ENCODE results near the gene CEP19.

CEP19 gene

DNA sequence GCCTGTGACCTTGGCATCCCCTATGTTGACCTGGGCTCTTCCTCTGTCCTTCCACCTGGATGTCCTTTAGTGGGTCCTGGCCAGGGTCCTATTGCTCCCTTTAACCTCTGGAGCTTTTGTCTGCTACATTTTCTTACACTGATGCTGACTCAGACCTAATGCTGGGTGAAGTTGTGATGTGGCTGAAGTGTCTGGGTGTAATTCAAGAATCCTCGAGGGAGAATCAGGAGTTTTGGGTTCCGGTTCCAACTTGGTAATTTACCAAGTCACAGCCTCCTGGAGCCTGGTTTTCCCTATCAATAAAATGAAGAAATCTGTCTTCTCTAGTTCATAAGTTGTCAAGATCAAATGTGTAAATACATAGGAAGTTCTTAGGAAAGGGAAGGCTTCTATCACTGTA is 25.6 kb downstream of the CEP19 start:
- Histone ChIP-seq H3K27me3 (replicated peaks; ENCODE audit: control insufficient read depth, insufficient read depth, low read length) (no peaks in the 10 kb centered on the region), H3K9ac (ENCODE audit: low read length) (no peak overlapping the region), H3K9me3 (ENCODE audit: control insufficient read depth, low read length) (no peaks in the 10 kb centered on the region), H3K4me1 (ENCODE audit: control insufficient read depth, insufficient read depth, low read length) (peaks cover 15% of the 10 kb centered on the region), H3K36me3 (ENCODE audit: control insufficient read depth, insufficient read depth, low read length, severe bottlenecking) (no peaks in the 10 kb centered on the region), H3K4me3 (ENCODE audit: low read length) (no peak overlapping the region)
- DNase-seq (ENCODE audit: low read depth), result no peak

DNA sequence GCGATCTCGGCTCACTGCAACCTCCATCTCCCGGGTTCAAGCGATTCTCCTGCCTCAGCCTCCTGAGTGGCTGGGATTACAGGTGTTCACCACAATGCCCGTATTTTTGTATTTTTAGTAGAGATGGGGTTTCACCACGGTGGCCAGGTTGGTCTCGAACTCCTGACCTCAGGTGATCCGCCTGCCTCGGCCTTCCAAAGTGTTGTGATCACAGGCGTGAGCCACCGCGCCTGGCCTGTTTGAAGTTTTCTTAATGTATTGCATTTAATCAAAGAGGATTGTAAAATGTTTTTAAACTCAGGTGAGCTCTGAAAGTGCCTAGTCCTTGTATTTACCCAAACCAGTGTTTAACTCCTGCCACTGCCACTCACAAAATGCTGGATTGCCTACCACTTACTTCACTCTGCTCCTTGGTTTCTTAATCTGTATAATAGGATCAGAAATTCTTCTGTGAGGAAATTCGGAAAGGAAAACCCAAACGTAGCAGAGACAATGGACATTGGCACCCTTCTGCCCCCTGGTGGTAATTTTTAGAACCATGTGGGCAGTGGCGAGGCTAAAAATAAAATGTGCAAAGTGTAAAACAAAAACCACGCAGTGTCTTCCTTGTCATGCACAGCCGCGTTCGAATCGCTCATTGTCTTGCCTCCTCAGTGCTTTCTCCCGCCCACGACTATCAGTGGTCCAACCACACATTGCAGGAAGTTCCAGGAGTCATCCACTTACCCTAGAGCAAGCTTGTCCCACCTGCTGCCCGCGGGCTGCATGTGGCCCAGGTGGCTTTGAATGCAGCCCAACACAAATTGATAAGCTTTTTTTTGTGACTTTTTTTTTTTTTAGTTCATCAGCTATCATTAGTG is 27.3 kb downstream of the CEP19 start:
- Histone ChIP-seq H3K27me3 (replicated peaks; ENCODE audit: control insufficient read depth, insufficient read depth, low read length) (no peaks in the 10 kb centered on the region), H3K9me3 (ENCODE audit: control insufficient read depth, low read length) (no peaks in the 10 kb centered on the region), H3K4me3 (ENCODE audit: low read length) (no peak overlapping the region), H3K9ac (ENCODE audit: low read length) (peak overlapping the region; percentile 35), H3K36me3 (ENCODE audit: control insufficient read depth, insufficient read depth, low read length, severe bottlenecking) (no peaks in the 10 kb centered on the region), H3K4me1 (ENCODE audit: control insufficient read depth, insufficient read depth, low read length) (peaks cover 15% of the 10 kb centered on the region)
- DNase-seq (ENCODE audit: low read depth), result peak; percentile 89

DNA sequence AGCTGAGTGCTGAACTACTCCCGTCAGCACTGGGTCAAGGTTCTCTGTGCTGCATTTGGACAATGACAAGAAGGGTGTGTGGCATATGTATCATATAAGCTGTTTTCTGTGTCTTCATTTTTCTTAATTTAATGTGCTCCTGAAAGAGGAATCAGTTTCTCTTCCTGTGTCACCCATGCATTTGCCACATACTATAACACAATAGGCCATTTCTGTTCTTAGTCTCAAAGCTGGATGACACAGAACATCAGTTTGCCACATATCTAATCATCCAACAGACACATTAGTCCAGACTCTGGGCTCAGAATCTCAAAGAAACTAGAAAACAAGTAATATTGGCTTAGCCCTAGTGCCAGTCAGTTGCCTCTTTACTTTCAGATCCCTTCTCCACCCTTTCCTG is 34.1 kb downstream of the CEP19 start:
- H3K36me3 ChIP-seq (ENCODE audit: control insufficient read depth, insufficient read depth, low read length, severe bottlenecking), result no peaks in the 10 kb centered on the region
- H3K4me1 ChIP-seq (ENCODE audit: control insufficient read depth, insufficient read depth, low read length), result no peaks in the 10 kb centered on the region
- H3K4me3 ChIP-seq (ENCODE audit: low read length), result no peak overlapping the region
- H3K9ac ChIP-seq (ENCODE audit: low read length), result no peak overlapping the region
- H3K9me3 ChIP-seq (ENCODE audit: control insufficient read depth, low read length), result no peaks in the 10 kb centered on the region
- no peaks in the 10 kb centered on the region for H3K27me3 ChIP-seq (replicated peaks; ENCODE audit: control insufficient read depth, insufficient read depth, low read length)
- no peak for DNase-seq (ENCODE audit: low read depth)

- Histone ChIP-seq H3K9me3 (ENCODE audit: control insufficient read depth, low read length) (no peaks in the 10 kb centered on the region), H3K4me1 (ENCODE audit: control insufficient read depth, insufficient read depth, low read length) (no peaks in the 10 kb centered on the region), H3K27me3 (replicated peaks; ENCODE audit: control insufficient read depth, insufficient read depth, low read length) (no peaks in the 10 kb centered on the region), H3K9ac (ENCODE audit: low read length) (no peak overlapping the region), H3K36me3 (ENCODE audit: control insufficient read depth, insufficient read depth, low read length, severe bottlenecking) (no peaks in the 10 kb centered on the region), H3K4me3 (ENCODE audit: low read length) (no peak overlapping the region)
- DNase-seq (ENCODE audit: low read depth), result no peak
Observed at GRCh38 chr3:196677353-196677752, 34.7 kb downstream of the CEP19 start.

DNA sequence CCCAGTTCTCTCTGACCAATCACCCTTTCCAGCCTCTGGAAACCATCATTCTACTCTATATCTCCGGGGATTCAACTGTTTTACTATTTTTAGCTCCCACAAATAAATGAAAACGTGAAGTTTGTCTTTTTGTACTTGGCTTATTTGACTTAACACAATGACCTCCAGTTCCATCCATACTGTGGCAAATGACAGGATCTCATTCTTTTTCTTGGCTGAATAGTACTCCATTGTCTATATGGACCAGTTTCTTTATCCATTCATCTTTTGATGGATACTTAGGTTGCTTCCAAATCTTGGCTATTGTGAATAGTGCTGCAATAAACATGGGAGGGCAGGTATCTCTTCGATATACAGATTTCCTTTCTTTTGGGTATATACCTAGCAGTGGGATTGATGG is 38.4 kb downstream of the CEP19 start:
- no peak overlapping the region for H3K9ac ChIP-seq (ENCODE audit: low read length)
- H3K9me3 ChIP-seq (ENCODE audit: control insufficient read depth, low read length), result no peaks in the 10 kb centered on the region
- H3K4me1 ChIP-seq (ENCODE audit: control insufficient read depth, insufficient read depth, low read length), result peaks cover 8% of the 10 kb centered on the region
- H3K27me3 ChIP-seq (replicated peaks; ENCODE audit: control insufficient read depth, insufficient read depth, low read length), result peaks cover 3% of the 10 kb centered on the region
- no peak overlapping the region for H3K4me3 ChIP-seq (ENCODE audit: low read length)
- no peak for DNase-seq (ENCODE audit: low read depth)
- no peaks in the 10 kb centered on the region for H3K36me3 ChIP-seq (ENCODE audit: control insufficient read depth, insufficient read depth, low read length, severe bottlenecking)

GRCh38 chr3:196670339-196670738 is 41.7 kb downstream of the CEP19 start:
- Histone ChIP-seq H3K4me3 (ENCODE audit: low read length) (no peak overlapping the region), H3K9ac (ENCODE audit: low read length) (no peak overlapping the region), H3K36me3 (ENCODE audit: control insufficient read depth, insufficient read depth, low read length, severe bottlenecking) (no peaks in the 10 kb centered on the region), H3K9me3 (ENCODE audit: control insufficient read depth, low read length) (no peaks in the 10 kb centered on the region), H3K27me3 (replicated peaks; ENCODE audit: control insufficient read depth, insufficient read depth, low read length) (peaks cover 3% of the 10 kb centered on the region), H3K4me1 (ENCODE audit: control insufficient read depth, insufficient read depth, low read length) (peaks cover 17% of the 10 kb centered on the region)
- no peak for DNase-seq (ENCODE audit: low read depth)

DNA sequence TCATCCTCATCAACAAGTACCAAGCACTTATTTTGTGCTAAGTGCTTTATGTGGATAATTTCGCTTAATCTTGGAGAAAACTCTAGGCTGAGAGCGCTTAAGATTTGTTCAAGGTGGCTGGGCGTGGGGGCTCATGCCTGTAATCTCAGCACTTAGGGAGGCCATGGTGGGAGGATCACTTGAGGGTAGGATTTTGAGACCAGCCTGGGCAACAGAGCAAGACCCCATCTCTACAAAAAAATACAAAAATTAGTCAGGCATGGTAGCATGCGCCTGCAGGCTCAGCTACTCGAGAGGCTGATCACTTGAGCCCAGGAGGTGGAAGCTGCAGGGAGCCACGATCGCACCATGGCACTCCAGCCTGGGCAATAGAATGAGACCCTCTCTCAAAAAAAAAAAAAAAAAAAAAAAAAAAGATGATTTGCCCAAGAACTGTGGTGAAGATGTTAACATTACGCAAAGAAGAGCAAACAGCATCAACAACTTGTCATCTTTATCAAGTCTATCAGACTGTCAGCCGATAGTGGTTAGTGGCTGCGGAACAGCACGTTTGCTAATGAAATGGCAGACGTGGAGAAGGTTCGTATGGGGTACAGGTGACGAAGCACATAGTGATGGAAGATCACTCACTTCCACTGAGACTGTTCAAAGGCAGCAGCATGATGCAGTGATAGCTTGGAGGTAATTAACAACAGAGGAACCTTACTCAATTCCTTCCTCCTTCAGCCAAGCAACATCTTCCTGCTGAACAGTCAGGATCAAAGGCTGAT is 44.8 kb downstream of the CEP19 start:
- no peak for DNase-seq (ENCODE audit: low read depth)
- Histone ChIP-seq H3K9ac (ENCODE audit: low read length) (no peak overlapping the region), H3K36me3 (ENCODE audit: control insufficient read depth, insufficient read depth, low read length, severe bottlenecking) (no peaks in the 10 kb centered on the region), H3K4me3 (ENCODE audit: low read length) (no peak overlapping the region), H3K9me3 (ENCODE audit: control insufficient read depth, low read length) (no peaks in the 10 kb centered on the region), H3K4me1 (ENCODE audit: control insufficient read depth, insufficient read depth, low read length) (peaks cover 24% of the 10 kb centered on the region), H3K27me3 (replicated peaks; ENCODE audit: control insufficient read depth, insufficient read depth, low read length) (peaks cover 3% of the 10 kb centered on the region)

DNA sequence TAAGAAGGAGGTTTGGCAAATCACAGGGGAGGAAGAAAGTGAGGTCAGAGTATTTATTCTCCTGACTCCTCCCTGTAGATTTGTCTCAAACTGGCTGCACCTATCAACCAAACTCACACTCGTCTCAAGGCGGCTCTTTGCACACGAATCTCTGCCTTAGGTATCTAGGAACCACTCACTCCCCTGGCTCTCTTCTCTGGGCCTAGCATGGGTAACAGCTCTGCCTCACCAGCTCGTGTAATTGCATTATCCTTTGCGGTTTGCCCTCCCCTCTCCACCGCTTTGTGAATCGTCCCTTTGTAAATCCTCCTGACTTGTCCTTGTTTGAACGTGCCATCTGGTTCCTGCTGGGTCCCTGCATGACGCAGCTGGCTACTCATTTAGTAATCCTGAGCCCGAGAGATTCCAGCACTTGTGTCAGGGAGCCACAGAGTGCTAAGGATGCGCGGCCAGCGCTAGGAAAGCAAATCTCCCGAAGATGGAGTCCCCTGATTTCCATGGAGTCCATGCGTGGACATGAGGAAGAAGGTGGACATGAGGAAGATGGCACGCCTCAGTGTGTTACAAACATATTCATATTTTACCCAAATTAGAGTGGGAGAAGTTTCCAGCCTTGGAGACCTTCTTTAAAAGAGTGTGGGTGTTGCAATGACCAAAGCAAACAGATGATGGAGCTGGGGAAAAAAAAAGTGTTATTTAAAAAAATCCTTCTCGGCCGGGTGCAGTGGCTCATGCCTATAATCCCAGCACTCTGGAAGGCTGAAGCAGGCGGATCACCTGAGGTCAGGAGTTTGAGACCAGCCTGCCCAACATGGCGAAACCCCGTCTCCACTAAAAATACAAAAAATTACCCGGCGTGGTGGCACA is 45.8 kb downstream of the CEP19 start:
- no peak overlapping the region for H3K9ac ChIP-seq (ENCODE audit: low read length)
- peaks cover 24% of the 10 kb centered on the region for H3K4me1 ChIP-seq (ENCODE audit: control insufficient read depth, insufficient read depth, low read length)
- H3K27me3 ChIP-seq (replicated peaks; ENCODE audit: control insufficient read depth, insufficient read depth, low read length), result peaks cover 3% of the 10 kb centered on the region
- H3K36me3 ChIP-seq (ENCODE audit: control insufficient read depth, insufficient read depth, low read length, severe bottlenecking), result no peaks in the 10 kb centered on the region
- no peak overlapping the region for H3K4me3 ChIP-seq (ENCODE audit: low read length)
- peak; percentile 60 for DNase-seq (ENCODE audit: low read depth)
- no peaks in the 10 kb centered on the region for H3K9me3 ChIP-seq (ENCODE audit: control insufficient read depth, low read length)

DNA sequence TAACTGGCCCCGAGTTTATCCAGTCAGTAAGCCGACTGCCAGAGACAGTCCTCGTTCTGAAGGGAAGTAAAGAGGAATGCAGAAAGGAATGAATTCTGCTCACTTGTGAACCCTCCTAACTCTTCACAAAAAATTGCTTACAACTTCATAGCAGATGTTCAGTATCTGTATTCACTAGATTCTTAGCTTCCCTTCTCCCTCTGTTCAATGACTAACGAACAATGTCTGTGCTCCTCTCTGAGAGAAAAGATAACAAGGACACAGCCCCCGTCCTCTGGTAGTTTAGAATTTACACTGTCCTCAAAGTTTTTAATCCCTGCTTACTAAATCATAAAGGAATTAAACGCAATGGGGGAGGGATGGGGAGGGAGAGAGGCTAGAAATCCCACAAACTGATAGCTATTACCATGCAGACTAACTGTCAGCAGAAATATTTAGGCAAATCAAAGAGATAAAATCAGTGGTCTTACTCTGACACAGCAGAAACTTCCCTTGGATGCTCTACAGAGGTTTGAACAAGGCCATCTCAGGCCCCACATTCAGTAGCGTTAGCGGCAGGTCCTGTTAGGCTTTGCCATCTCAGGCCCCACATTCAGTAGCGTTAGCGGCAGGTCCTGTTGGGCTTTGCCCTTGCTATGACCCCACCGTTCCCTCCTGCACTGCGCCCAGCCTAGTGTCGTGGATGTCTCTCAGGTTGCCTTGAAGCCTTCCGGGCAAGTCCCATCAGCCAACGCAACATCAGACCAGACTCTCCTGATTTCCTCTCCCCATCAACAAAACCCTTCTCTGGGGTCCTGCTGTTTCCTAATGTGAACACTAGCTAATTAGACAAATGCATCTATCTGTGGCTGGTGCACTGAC is 49.1 kb downstream of the CEP19 start:
- no peak for DNase-seq (ENCODE audit: low read depth)
- H3K4me3 ChIP-seq (ENCODE audit: low read length), result no peak overlapping the region
- peaks cover 17% of the 10 kb centered on the region for H3K4me1 ChIP-seq (ENCODE audit: control insufficient read depth, insufficient read depth, low read length)
- no peaks in the 10 kb centered on the region for H3K36me3 ChIP-seq (ENCODE audit: control insufficient read depth, insufficient read depth, low read length, severe bottlenecking)
- no peak overlapping the region for H3K9ac ChIP-seq (ENCODE audit: low read length)
- no peaks in the 10 kb centered on the region for H3K27me3 ChIP-seq (replicated peaks; ENCODE audit: control insufficient read depth, insufficient read depth, low read length)
- no peaks in the 10 kb centered on the region for H3K9me3 ChIP-seq (ENCODE audit: control insufficient read depth, low read length)

DNA sequence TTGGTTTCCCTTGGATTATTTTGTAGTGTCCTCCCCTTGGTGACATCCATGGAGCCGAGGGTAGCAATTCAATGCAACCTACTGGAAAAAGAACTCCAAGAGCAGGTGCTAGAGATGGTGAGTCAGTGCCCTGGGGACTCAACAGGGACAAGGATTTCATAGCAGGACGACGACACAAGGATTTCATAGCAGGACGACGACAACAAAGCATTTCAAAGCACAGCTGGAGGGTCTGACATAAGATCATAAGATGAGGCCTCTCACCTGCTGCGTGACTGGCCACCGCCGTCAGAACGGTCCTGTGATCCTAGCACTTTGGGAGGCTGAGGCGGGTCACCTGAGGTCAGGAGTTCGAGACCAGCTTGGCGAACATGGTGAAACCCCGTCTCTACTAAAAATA is 50.0 kb downstream of the CEP19 start:
- H3K9ac ChIP-seq (ENCODE audit: low read length), result no peak overlapping the region
- H3K27me3 ChIP-seq (replicated peaks; ENCODE audit: control insufficient read depth, insufficient read depth, low read length), result no peaks in the 10 kb centered on the region
- no peak overlapping the region for H3K4me3 ChIP-seq (ENCODE audit: low read length)
- peaks cover 17% of the 10 kb centered on the region for H3K4me1 ChIP-seq (ENCODE audit: control insufficient read depth, insufficient read depth, low read length)
- H3K36me3 ChIP-seq (ENCODE audit: control insufficient read depth, insufficient read depth, low read length, severe bottlenecking), result no peaks in the 10 kb centered on the region
- H3K9me3 ChIP-seq (ENCODE audit: control insufficient read depth, low read length), result no peaks in the 10 kb centered on the region
- DNase-seq (ENCODE audit: low read depth), result no peak
